GM21528 (cell line): ENCODE data around the gene GFPT1.
"Not testable (repeated sequence)": the region's sequence is repeated elsewhere in the genome, so short reads cannot be mapped to it uniquely, and the experiment has no call there.

ENCODE experiments used
- ATAC-seq: cut with Tn5 transposase; IDR thresholded peaks from one replicate; pipeline ENCODE4 v1.9.1; 2021; ENCODE audit warnings: mild to moderate bottlenecking, moderate library complexity; ENCODE audit not compliant: unreplicated experiment, low FRiP score

The GFPT1 gene

GRCh38 chr2:69384618-69385081 lies 2.4 kb downstream of the GFPT1 start:
- no peak for ATAC-seq

- no peak for ATAC-seq
Observed at GRCh38 chr2:69383176-69383812, 3.7 kb downstream of the GFPT1 start.

DNA sequence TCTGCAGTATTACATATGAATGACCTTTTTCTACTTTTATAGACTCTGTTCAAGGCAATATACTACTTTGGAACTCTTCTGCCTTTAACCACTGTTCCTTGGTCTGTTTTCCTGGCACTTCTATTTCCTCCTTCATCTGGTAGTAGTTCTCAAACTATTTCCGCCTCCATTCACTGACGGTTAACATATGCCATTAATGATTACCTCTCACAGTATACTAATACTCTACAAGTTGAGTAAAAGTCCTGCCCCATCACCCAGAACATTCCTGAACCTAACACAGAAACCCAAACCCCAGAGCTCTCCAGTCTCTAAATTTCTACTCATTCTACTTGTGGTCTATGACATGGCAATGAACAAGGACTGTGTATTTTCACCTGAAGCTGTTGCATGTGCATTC lies 4.5 kb downstream of the GFPT1 start:
- ATAC-seq = no peak

DNA sequence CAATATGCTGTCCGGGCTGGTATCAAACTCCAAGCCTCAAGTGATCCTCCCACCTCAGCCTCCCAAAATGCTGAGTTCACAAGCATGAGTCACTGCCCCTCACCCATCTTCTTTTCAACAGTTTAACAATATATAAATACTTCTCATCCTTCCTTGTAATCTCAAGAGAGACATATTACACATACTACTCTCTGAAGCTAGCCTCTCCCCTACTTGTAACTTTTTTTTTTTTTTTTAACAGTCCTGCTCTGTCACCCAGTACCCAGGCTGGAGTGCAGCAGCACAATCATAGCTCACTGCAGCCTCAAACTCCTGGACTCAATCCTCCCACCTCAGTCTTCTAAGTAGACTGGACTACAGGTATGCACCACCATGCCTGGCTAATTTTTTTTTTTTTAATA lies 5.7 kb downstream of the GFPT1 start:
- no peak for ATAC-seq

DNA sequence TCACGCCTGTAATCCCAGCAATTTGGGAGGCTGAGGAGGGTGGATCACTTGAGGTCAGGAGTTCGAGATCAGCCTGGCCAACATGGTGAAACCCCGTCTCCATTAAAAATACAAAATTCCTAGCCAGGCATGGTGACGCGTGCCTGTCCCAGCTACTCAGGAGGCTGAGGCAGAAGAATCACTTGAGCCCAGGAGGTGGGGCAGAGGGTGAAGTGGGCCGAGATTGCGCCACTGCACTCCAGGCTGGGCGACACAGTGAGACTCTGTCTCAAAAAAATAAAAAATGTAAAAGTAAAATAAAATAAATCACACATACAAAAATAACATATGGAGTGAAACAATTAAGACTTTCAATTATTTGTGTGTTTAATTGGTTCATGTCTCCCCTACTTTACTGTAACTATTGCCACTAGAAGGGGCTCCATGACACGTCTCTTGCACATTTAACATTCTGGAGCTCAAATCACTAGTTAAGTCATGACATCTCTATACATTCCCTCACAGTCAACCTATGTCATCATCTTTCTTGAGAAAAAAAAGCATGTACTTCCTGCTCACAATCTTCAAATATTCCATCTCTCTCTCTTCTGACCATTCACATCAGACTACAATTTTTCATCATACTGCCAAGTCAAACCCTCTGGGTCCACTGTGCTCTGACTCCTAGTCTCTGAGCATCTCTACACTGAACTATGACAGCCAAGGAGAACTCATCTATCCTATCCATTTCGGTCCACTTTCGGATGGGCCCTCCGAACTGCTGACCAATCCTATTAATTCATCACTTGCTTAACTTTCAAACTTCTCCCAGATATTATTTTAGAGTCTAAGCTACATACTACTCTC lies 6.7 kb downstream of the GFPT1 start:
- no peak for ATAC-seq

DNA sequence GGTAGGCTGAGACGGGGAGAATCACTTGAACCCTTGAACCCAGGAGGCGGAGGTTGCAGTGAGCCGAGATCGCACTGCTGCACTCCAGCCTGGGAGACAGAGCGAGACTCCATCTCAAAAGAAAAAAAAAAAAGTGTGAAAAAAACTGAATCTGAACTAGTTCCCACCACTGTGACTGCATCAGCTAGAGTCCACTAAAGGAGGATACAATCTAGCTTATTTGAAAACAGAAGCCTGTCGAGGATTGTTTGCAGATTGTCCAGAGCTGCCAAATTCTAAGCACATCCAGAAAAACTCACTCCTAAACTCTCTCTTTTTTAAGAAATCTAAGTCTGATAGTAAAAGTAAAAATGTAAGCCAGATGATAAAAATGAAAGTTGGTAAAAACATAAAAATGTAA lies 10.6 kb downstream of the GFPT1 start:
- no peak for ATAC-seq

- ATAC-seq = no peak
Observed at GRCh38 chr2:69375494-69376353, 11.3 kb downstream of the GFPT1 start.

GRCh38 chr2:69372767-69373166 lies 14.3 kb downstream of the GFPT1 start:
- no peak for ATAC-seq

- ATAC-seq = no peak
Observed at GRCh38 chr2:69369802-69370201, 17.2 kb downstream of the GFPT1 start.

- no peak for ATAC-seq
Observed at GRCh38 chr2:69368588-69368987, 18.4 kb downstream of the GFPT1 start.

DNA sequence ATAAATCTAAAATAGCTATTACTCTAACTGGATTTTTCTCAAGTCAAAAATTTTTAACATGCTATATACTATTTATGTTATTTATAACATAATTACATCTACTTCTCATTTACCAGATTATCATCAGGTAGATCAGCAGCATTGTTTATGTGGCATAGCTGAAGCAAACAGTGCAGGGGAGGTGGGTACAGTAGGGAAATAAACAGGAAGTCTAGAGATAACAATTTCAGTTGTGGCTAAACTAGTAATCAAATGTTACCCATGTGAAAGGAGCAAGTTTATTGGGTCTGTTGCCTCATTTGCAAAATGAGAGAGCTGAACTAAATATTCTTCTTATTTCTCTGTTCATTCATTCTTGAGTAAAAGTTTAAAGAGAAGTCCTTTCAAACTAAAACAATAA lies 27.7 kb downstream of the GFPT1 start:
- no peak for ATAC-seq

DNA sequence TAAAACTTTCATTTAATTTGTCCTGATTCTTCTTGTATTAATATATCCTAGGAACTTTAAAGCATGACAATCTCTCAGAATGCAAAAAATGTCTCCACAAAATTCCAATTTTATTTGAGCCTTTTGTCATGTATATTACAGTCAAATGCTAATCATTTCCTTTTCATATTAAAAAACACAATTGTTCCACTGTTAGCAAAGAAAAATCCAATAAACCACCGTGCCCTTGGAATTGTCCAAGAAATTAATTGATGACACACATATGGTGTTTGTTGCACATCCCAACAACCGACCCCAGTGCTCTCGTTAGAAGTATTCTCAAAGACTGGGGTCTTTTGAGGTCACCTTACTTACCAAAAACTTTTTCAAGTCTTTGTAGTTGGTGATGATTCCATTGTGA lies 28.1 kb downstream of the GFPT1 start:
- no peak for ATAC-seq

DNA sequence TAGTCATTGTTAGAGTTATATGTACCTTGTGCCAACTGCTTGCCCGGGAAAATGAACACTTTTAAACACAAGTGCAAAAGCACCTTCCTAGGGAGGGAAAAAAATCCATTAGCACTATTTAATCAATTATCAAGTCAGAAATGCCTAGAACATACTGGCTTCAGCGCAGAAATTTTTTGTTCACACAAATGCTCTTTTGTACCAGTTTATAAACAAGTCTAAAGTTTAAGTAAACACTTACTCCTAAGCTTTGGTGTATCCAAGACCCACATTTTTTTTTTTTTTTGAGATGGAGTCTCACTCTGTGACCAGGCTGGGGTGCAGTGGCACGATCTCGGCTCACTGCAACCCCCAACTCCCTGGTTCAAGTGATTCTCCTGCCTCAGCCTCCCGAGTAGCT lies 30.6 kb downstream of the GFPT1 start:
- ATAC-seq = no peak

GRCh38 chr2:69354976-69355375 lies 32.1 kb downstream of the GFPT1 start:
- not testable (repeated sequence) for ATAC-seq

- ATAC-seq = no peak
Observed at GRCh38 chr2:69353360-69353759, 33.7 kb downstream of the GFPT1 start.

DNA sequence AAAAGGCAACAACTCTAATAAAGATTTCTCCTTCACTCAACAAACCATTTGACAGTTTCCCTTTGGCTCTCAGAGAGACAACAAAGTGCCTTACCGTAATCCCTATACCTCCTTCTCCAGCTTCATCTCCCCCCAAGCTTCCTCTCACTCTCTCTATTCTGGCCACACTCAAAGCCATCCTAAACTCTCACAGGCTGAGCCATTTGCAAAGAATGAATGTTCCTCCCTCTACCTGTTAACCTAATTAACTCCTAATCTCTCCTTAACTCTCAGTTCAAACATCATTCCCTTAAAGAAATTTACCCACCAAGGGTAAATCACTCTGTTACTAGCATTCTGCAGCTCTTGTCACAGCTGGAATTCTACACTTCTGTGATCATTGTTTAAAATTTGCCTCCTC lies 38.2 kb downstream of the GFPT1 start:
- no peak for ATAC-seq

- ATAC-seq = no peak
Observed at GRCh38 chr2:69345434-69345833, 41.6 kb downstream of the GFPT1 start.

DNA sequence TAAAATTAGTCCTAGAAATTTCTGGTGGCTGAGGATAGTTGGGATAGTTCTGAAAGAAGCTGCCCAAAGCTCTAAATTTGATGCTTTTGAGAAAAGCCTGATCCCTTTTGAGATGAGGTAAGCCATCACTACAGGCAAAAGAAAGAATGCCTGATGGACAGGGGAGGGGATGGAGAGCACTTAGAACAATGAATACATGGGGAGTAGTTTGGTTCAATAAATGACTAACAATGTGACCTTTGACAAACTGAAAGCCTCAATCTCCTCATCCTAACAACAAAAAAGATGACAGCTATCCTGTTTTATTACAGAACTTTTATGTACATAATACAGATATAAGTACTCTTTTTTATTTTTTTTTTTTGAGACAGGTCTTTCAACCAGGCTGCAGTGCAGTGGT lies 42.7 kb downstream of the GFPT1 start:
- ATAC-seq = no peak

DNA sequence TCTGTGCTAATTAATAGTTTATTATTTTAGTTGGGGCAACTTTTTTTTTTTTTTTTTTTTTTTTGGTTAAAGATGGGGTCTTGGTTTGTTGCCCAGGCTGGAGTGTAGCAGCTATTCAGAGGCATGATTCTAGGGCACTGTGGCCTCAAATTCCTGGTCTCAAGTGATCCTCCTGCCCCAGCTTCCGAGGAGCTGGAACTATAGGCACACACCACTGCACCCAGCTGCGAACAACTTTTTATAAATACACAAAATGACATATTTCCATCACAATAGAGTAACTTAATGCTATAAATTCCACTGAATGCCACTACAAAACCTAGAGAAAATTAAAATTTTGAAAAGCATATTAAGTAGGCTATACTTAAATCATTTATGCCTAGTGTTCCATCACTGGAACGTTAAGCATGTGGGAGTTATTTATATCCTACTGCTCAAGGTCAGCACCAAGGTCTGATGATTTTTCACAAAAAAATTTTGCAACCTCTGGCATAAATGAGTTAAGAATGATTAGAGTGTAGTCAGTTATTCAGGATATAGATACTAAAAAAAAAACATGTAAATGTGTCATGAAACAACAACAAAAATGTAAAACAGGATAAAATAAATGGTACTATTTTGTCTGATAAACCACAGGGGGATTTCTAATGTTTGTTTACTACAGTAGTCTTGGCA lies 46.8 kb downstream of the GFPT1 start:
- no peak for ATAC-seq

DNA sequence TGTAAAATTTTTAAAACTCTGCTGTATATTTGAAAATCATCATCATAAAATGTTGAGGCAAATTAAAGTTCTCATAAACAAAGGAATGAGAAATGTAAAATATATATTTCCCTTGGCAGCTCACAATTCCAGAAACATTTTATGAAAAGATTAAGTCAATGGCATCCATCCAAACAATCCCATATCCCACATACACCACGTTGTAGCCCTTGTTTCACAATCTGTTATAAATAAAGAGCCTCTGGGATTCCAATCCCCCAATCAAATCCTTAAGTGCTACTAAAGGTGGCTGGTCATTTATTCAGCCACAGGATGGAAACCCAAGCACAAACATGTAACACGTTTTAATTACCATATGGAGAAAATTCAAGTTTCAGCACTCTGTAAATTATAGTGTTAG lies 51.7 kb downstream of the GFPT1 start:
- ATAC-seq = no peak

GRCh38 chr2:69333352-69333751 lies 53.7 kb downstream of the GFPT1 start:
- ATAC-seq = no peak
